ENCODE data around the gene NOCT.

- no peak for TF ChIP-seq CTCF (IDR thresholded peaks at IDR 0.05; ENCODE audit: low read length)
- TF ChIP-seq EZH2 (optimal IDR thresholded peaks at IDR 0.05; ENCODE audit: low read depth, low read length): no peak
Observed at GRCh38 chr4:139084804-139085093, 69.2 kb downstream of the NOCT start.

All from MM.1S (cell line).